CD4-positive, alpha-beta T cell treated with Interleukin-6 at 100 ng/mL for 8 hours (primary cell): ENCODE results near the gene ADAP1.
"Not testable (repeated sequence)": the region's sequence is repeated elsewhere in the genome, so short reads cannot be mapped to it uniquely, and the experiment has no call there.

Source experiments
- DNase-seq: peaks from one replicate; pipeline ENCODE4 v3.0.0-alpha.2; 2020; ENCODE audit warnings: mixed read lengths, low spot score

ADAP1 gene

GRCh38 chr7:974820-975681 is 20.6 kb upstream of the ADAP1 start, which contains the start of gene COX19:
TSS of gene COX19 (minus strand) at chr7:975549. CDS start at chr7:975509, 40 bp downstream.
- peak; percentile 86 for DNase-seq

- DNase-seq: no peak
Measured at GRCh38 chr7:974172-974571, 19.7 kb upstream of the ADAP1 start.

GRCh38 chr7:973312-973711 is 18.8 kb upstream of the ADAP1 start:
- DNase-seq: no peak

- DNase-seq: no peak
Measured at GRCh38 chr7:972676-973309, 18.3 kb upstream of the ADAP1 start.

- no peak for DNase-seq
Measured at GRCh38 chr7:972110-972509, 17.6 kb upstream of the ADAP1 start.

GRCh38 chr7:970744-971143 is 16.3 kb upstream of the ADAP1 start:
- no peak for DNase-seq

- no peak for DNase-seq
Measured at GRCh38 chr7:969403-969802, 14.9 kb upstream of the ADAP1 start.

GRCh38 chr7:968205-969105 is 14.0 kb upstream of the ADAP1 start:
- no peak for DNase-seq

- DNase-seq: no peak
Measured at GRCh38 chr7:967361-968082, 13.0 kb upstream of the ADAP1 start.

DNA sequence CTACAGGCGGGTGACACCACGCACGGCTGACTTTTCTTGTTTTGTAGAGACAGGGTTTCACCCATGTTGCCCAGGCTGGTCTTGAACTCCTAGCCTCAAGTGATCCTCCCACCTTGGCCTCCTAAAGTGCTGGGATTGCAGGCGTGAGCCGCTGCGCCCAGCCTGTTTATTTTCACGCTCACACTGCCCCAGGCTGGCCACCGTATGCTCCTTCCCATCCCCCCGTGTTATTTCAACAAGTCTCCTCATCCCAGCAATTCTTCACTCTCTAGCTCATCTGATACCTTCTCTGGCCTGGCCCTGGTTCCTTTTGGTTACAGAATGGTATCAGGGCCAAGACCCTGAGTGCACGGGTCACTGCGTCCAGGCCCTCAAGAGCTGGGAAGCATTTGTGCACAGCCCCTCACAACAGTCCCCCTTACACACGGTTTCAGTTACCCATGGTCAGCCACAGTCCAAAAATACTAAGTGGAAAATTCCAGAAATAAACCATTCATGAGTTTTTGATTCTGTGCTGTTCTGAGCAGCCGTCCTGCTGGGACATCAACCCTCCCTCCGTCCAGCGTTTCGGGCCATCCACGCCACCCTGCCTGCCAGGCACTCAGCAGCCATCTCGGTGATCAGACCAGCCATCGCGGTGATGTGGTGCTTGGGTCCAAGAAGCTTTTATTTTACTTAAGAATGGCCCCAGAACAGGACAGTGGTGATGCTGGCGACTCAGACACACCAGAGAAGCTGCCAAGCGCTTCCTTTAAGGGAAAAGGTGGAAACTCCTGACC is 12.0 kb upstream of the ADAP1 start:
- DNase-seq: no peak

DNA sequence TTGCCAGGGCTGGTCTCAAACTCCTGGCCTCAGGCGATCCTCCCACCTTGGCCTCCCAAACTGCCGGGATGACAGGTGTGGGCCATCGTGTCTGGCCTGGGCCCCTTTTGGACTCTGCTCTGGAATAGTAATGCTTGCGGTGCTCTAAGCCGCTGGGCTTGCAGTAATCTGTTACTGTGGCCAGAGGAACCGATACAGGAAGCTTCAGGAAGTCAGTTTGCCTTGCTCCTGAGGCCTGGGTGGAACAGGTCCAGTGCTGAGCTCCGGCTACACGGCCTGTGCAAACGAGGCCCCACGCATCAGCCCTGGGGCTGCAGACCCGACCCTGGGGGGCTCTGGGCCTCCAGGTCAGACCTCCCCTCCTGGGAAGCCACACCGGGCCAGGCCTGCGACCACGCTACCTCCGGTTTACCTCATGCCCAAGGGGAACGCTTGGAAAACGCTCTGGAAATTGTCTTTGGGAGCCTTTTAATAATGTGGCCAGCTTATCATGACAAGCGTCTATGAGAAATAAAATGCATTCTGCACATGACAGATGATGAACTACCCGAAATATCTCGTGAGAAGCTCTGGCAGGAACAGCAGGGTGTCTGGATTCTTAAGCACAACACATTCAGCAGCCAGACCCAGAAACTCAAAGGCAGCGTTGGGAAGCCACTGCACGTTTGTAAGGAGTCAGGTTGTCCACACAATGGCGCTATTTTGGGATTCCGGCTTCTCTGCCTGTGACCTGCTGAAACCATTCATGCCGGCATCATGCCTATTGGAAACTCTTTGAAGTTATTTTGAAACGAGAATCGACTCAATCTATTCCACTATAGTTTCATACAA is 10.1 kb upstream of the ADAP1 start:
- no peak for DNase-seq

- no peak for DNase-seq
Measured at GRCh38 chr7:963236-964078, 9.0 kb upstream of the ADAP1 start.

DNA sequence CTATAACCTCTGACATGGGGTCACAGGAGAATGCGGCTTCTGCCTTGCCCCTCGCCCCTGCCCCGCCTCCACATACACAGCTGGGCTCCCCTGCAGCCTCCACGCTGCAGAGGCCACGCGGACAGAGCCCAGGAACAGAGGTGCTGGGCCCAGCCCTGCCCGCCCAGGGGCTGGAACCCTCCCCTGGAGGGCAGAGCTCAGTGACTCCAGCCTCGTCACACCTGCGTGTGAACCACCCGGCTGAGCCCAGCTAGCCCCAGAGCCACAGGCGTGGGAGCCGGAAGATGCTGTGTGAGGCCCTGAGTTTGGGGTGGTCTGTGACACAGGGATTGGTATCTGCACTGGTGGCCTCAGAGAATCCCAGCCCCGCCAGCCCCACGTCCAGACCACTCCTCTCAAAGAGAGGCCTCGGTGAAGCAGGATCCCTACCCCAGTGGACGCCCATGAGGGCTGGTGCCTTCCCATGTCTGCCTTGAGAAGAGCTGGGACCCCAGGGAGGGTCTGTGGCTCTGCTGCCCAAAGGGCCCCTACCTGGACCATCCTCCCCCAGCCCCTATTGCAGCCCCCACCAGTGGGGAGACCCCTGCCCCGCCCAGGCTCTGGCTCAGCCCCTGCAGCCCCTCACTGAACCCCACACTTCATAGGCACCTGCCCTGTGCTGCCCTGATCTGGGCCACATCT is 8.1 kb upstream of the ADAP1 start:
- DNase-seq: no peak

DNA sequence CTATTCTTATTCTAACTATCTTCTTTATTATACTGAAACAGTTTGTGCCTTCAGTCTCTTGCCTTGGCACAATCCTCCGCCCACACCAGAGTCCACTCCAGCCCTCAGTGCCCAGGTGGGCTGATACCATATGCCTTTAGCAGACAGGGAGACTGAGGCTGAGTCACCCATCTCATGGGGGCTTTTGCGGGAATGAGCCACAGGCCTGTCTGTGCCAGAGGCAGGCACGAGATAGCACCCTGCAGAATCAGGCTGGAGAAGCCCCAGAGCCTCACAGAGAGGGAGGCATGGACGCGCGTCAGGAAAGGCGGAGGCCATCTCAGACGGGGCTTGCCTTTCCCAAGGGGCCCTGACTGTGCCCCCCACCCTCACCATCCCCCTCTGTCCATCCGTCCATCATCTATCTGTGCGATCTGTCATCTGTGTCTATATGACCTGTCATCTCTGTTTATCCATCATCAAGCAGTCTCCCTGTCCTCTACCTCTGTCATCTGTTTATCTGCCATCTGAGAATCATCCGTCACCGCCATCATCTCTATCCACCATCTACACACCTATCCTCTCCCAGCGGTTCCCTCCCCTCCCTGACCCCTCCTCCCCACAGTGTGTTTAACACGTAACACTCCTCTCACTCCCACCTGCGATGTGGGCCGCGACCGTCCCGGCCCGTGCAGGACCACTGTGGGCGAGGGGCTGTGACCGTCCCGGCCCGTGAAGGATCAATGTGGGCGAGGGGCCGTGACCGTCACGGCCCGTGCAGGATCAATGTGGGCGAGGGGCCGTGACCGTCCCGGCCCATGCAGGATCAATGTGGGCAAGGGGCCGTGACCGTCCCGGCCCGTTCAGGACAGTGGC is 7.3 kb upstream of the ADAP1 start:
- DNase-seq: no peak

DNA sequence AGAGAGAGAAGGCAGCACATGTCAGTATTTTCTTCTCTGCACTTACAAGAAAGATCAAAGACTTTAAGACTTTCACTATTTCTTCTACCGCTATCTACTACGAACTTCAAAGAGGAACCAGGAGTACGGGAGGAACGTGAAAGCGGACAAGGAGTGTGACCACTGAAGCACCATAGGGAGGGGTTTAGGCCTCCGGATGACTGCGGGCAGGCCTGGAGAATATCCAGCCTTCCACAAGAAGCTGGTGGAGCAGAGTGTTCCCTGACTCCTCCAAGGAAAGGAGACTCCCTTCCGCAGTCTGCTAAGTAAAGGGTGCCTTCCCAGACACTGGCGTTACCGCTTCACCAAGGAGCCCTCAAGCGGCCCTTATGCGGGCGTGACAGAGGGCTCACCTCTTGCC is 6.5 kb upstream of the ADAP1 start:
- DNase-seq: not testable (repeated sequence)

- DNase-seq: no peak
Measured at GRCh38 chr7:960269-960871, 5.9 kb upstream of the ADAP1 start.

DNA sequence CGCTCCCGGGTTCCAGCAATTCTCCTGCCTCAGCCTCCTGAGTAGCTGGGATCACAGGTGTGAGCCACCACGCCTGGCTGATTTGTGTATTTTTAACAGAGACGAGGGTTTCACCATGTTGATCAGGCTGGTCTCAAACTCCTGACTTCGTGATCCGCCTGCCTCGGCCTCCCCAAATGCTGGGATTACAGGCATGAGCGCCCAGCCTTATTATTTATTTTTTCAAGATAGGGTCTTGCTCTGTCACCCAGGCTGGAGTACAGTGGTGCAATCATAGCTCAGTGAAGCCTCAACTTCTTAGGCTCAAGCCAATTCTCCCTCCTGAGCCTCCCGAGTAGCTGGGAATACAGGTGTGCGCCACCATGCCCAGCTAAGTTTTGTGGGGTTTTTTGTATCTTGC is 5.3 kb upstream of the ADAP1 start:
- DNase-seq: not testable (repeated sequence)
